GM15510 (cell line): Measurements from ENCODE around the gene STAB2.

Experiments
- POLR2A ChIP-seq: IDR thresholded peaks from 3 replicates; pipeline ENCODE4 v1.6.1; 2011; ENCODE audit warnings: borderline replicate concordance; ENCODE audit not compliant: insufficient read length; ENCODE audit errors: extremely low read depth

Gene STAB2

GRCh38 chr12:103806803-103807202, 219.7 kb downstream of the STAB2 start:
- no peak for TF ChIP-seq POLR2A

- no peak for TF ChIP-seq POLR2A
Observed at GRCh38 chr12:103807561-103808238, 220.6 kb downstream of the STAB2 start.

GRCh38 chr12:103808239-103808880, 221.3 kb downstream of the STAB2 start:
- TF ChIP-seq POLR2A = no peak

GRCh38 chr12:103809154-103809553, 222.1 kb downstream of the STAB2 start:
- no peak for TF ChIP-seq POLR2A

- TF ChIP-seq POLR2A = no peak
Observed at GRCh38 chr12:103810111-103810510, 223.0 kb downstream of the STAB2 start.

GRCh38 chr12:103811791-103812190, 224.7 kb downstream of the STAB2 start:
- no peak for TF ChIP-seq POLR2A

GRCh38 chr12:103812789-103813188, 225.7 kb downstream of the STAB2 start:
- no peak for TF ChIP-seq POLR2A

- no peak for TF ChIP-seq POLR2A
Observed at GRCh38 chr12:103813426-103813825, 226.4 kb downstream of the STAB2 start.

GRCh38 chr12:103813949-103814348, 226.9 kb downstream of the STAB2 start:
- no peak for TF ChIP-seq POLR2A

- no peak for TF ChIP-seq POLR2A
Observed at GRCh38 chr12:103814436-103814835, 227.4 kb downstream of the STAB2 start.
